DND-41 (cell line): Measurements from ENCODE around the gene DMPK.

Experiments used
- ATAC-seq: fragments of 200-7000 bp; cut with Tn5 transposase; 3 replicates; pipeline ENCODE4 v1.9.1; 2021; ENCODE audit warnings: low read depth; ENCODE audit not compliant: insufficient read depth
- DNase-seq: peaks from one replicate; pipeline ENCODE4 v3.0.0-alpha.2; 2020
- H2AFZ ChIP-seq: 2 replicates; pipeline ENCODE4 v1.6.0; 2012; ENCODE audit warnings: low read depth, low read length
- H3K27ac ChIP-seq: 2 replicates; pipeline ENCODE4 v1.5.1; 2012; ENCODE audit warnings: low read length, inconsistent platforms
- H3K27me3 ChIP-seq: fragments of 200-600 bp; sonication (generic); 2 replicates; pipeline ENCODE4 v1.6.0; 2012; ENCODE audit warnings: low read length, mild to moderate bottlenecking, inconsistent platforms; ENCODE audit not compliant: insufficient read depth, poor library complexity
- H3K36me3 ChIP-seq: 2 replicates; pipeline ENCODE4 v1.5.1; 2012; ENCODE audit warnings: low read length, inconsistent platforms; ENCODE audit not compliant: insufficient read depth
- H3K4me1 ChIP-seq: 2 replicates; pipeline ENCODE4 v1.5.1; 2012; ENCODE audit warnings: mild to moderate bottlenecking, low read length; ENCODE audit not compliant: insufficient read depth
- H3K4me2 ChIP-seq: 2 replicates; pipeline ENCODE4 v1.6.0; 2012; ENCODE audit warnings: mild to moderate bottlenecking, moderate library complexity, low read length, inconsistent platforms; ENCODE audit not compliant: insufficient read depth
- H3K4me3 ChIP-seq, 2 experiments: fragments of 200-600 bp in 1 of 2; shearing (Covaris generic) in 1 of 2; 2 replicates each; pipeline ENCODE4 v1.5.1; 2012 to 2016; ENCODE audit warnings: inconsistent platforms in 2 of 2, low read length in 2 of 2, mild to moderate bottlenecking in 2 of 2, low read depth in 1 of 2, moderate library complexity in 1 of 2
- H3K79me2 ChIP-seq: 2 replicates; pipeline ENCODE4 v1.6.0; 2012; ENCODE audit warnings: low read length, inconsistent platforms; ENCODE audit not compliant: insufficient read depth
- H3K9ac ChIP-seq: 2 replicates; pipeline ENCODE4 v1.6.0; 2012; ENCODE audit warnings: low read depth, mild to moderate bottlenecking, inconsistent platforms, low read length, moderate library complexity
- H3K9me3 ChIP-seq: 2 replicates; pipeline ENCODE4 v1.5.1; 2012; ENCODE audit warnings: low read length, moderate library complexity, mild to moderate bottlenecking, inconsistent platforms; ENCODE audit not compliant: insufficient read depth, severe bottlenecking
- H4K20me1 ChIP-seq: 2 replicates; pipeline ENCODE4 v1.6.0; 2012; ENCODE audit warnings: low read length; ENCODE audit not compliant: insufficient read depth
- CTCF ChIP-seq: IDR thresholded peaks from 2 replicates; pipeline ENCODE4 v1.5.1; 2012; ENCODE audit warnings: borderline replicate concordance, low read length, moderate library complexity, mild to moderate bottlenecking; ENCODE audit not compliant: poor library complexity, severe bottlenecking; ENCODE audit errors: extremely low read depth
- EZH2 ChIP-seq: IDR thresholded peaks from 3 replicates; pipeline ENCODE4 v1.6.1; 2012; ENCODE audit warnings: borderline replicate concordance, low read depth, mild to moderate bottlenecking, moderate library complexity, low read length, inconsistent platforms; ENCODE audit not compliant: severe bottlenecking

The DMPK gene

GRCh38 chr19:45769821-45770191 is 12.5 kb downstream of the DMPK start:
- TF ChIP-seq EZH2 (no peak), CTCF (no peak)
- Histone ChIP-seq H3K4me1 (peaks cover 26% of the 10 kb centered on the region), H3K27me3 (no peaks in the 10 kb centered on the region), H4K20me1 (0 out of 2 replicates have a peak, but pooled peaks cover 2% of the 10 kb centered on the region), H2AFZ (peak overlapping the region; percentile 75), H3K79me2 (no peaks in the 10 kb centered on the region), H3K4me2 (peak overlapping the region; percentile 86), H3K9ac (peak overlapping the region; percentile 60), H3K4me3 (peak overlapping the region; percentile 45 to 75; a peak in 3 of 4 replicates), H3K9me3 (no peaks in the 10 kb centered on the region), H3K36me3 (peaks cover 2% of the 10 kb centered on the region; the same call in 1 of the 2 replicates), H3K27ac (peak overlapping the region; percentile 70)
- DNase-seq (no peak), ATAC-seq (peak; percentile 39)

- Histone ChIP-seq H3K27me3 (no peaks in the 10 kb centered on the region), H2AFZ (peak within 1 kb of the TSS; percentile 79), H3K4me1 (peaks cover 26% of the 10 kb centered on the region), H3K4me2 (peak within 1 kb of the TSS; percentile 86), H3K27ac (peak within 1 kb of the TSS; percentile 77), H3K9ac (peak within 1 kb of the TSS; percentile 77), H3K4me3 (peak within 1 kb of the TSS; percentile 73 to 75), H3K36me3 (peaks cover 2% of the 10 kb centered on the region; the same call in 1 of the 2 replicates), H4K20me1 (0 out of 2 replicates have a peak, but pooled peaks cover 2% of the 10 kb centered on the region), H3K79me2 (no peaks in the 10 kb centered on the region), H3K9me3 (no peaks in the 10 kb centered on the region)
- TF ChIP-seq EZH2 (no peak), CTCF (no peak)
- ATAC-seq (peak; percentile 80), DNase-seq (peak; percentile 98)
These were observed 13.1 kb downstream of the DMPK start, which contains the start of gene SIX5 for GRCh38 chr19:45768984-45769782. Gene SIX5 (minus strand): TSS chr19:45769252. CDS start chr19:45768844, 408 bp downstream.

GRCh38 chr19:45768655-45768983 is 13.7 kb downstream of the DMPK start:
- DNase-seq (peak; percentile 63), ATAC-seq (0 out of 3 replicates have a peak, but pooled peaks have one; percentile 4)
- H3K4me1 ChIP-seq: peaks cover 26% of the 10 kb centered on the region
- peak overlapping the region; percentile 77 for H3K9ac ChIP-seq
- TF ChIP-seq CTCF (no peak), EZH2 (no peak)
- no peaks in the 10 kb centered on the region for H3K27me3 ChIP-seq
- peak overlapping the region; percentile 86 for H3K4me2 ChIP-seq
- H3K9me3 ChIP-seq: no peaks in the 10 kb centered on the region
- peaks cover 2% of the 10 kb centered on the region; the same call in 1 of the 2 replicates for H3K36me3 ChIP-seq
- H3K79me2 ChIP-seq: no peaks in the 10 kb centered on the region
- peak overlapping the region; percentile 79 for H2AFZ ChIP-seq
- H4K20me1 ChIP-seq: 0 out of 2 replicates have a peak, but pooled peaks cover 2% of the 10 kb centered on the region
- H3K4me3 ChIP-seq: peak overlapping the region; percentile 73 to 75
- peak overlapping the region; percentile 77 for H3K27ac ChIP-seq
